Measurements from ENCODE around the gene GSTO2.

The GSTO2 gene

GRCh38 chr10:104254493-104255310 lies 14.3 kb upstream of the GSTO2 start, which contains the start of gene GSTO1:
Gene GSTO1, plus strand, starts transcription at chr10:104254892. Its CDS starts 37 bp downstream, at chr10:104254929.
- peak; percentile 90 for DNase-seq

GRCh38 chr10:104255311-104255981 lies 13.5 kb upstream of the GSTO2 start:
- DNase-seq, result peak; percentile 91

DNA sequence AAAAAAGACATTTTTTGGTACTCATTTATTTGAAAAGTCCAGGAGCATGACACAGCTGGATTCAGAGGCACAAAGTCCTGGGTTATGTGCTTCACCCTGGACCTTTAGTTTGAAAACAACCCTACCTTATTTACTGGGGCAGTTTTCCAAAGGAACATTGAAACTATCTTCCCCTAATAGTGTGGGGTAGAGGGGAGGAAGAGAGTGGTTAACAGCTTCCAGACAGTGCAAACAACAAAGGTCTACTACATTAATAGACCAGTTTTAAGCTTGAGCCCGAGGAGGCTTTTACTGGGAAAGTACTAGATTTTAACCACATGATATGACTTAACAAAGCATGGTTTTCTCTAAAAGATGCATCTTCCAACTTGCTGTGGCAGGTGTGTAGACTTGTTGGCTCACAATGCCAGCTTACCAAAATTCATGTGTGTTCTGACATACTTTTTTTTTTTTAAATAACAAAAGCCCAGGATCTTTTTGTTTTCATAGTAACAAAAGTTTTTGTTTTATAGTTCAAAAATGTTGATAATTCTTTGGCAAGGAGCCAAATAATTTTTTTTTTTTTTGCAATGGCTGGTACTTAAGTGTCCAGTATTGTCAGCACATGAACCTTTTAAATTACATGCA lies 12.5 kb upstream of the GSTO2 start:
- DNase-seq, result peak; percentile 25

GRCh38 chr10:104257235-104257634 lies 11.7 kb upstream of the GSTO2 start:
- no peak for DNase-seq

- no peak for DNase-seq
These were observed 10.8 kb upstream of the GSTO2 start for GRCh38 chr10:104258209-104258608.

GRCh38 chr10:104259456-104259855 lies 9.5 kb upstream of the GSTO2 start:
- DNase-seq, result no peak

DNA sequence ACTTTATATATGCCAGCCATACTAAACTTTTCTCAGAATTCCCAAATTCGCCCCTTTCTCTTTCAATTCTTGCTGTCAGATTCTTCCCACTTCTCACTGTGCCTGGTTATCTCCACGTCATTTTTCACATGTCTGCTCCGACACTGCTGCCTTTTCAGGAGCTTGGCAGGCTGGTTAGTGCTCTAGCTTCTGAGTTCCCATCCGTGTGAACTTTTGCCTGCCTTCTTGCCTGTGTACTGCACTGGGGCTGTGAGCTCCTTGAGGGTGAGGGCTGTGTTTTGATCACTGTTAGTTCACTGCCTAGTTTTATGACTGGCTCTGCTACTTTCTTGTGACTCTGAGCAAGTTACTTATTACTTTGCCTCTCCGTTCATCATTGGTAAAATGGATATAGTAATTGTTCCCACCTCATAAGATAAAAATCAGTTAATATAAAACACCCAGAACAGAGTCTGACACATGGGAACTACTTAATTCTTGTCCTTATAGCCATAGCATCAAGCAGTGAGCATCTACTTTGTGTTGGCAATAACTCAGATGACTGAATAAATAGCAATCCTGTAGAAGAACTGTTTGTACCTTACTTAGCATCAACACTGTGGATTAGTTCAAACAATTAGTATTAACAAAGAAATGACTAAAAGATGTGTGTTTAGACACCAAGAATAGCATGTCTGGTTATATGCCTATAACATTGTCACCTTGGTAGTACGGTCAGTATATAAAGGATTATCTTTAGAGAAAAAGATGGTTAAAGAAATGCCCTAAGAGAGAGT lies 8.8 kb upstream of the GSTO2 start:
- DNase-seq, result peak; percentile 35

DNA sequence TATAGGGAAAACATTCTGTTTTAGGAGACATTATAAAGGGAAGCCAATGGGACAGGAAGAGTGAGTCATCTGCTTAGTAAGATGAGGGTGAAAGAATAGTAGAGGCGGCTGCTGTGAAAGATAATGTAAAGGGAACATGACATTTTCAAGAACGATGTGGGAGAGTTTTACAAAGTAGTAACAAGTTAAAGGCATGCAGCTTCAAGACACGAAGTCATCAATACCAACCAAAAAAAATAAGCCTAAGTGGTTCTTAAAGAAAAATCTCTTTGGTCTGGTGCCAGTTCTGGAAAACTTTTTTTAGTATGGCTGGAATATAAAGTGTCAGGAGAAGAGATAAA lies 8.2 kb upstream of the GSTO2 start:
- DNase-seq, result peak; percentile 80

- DNase-seq, result no peak
These were observed 6.9 kb upstream of the GSTO2 start for GRCh38 chr10:104262055-104262454.

DNA sequence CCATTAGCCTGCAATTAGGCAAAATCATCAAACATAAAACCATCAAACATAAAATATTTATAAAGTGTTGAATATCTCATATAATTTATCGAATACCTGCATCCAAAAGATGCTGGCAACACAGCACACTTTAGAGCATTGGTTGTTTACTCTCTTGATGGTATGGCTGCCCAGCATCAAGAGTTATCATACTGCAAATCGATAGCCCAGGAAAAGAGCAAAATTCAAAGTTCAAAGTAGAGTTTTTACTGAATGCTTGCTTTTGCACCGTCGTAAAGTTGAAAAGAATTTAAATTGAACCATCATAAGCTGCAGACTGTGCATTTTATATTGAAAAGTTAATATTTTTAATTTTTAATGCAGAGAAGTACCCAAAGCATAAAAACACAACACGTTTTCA lies 4.2 kb upstream of the GSTO2 start:
- no peak for DNase-seq

DNA sequence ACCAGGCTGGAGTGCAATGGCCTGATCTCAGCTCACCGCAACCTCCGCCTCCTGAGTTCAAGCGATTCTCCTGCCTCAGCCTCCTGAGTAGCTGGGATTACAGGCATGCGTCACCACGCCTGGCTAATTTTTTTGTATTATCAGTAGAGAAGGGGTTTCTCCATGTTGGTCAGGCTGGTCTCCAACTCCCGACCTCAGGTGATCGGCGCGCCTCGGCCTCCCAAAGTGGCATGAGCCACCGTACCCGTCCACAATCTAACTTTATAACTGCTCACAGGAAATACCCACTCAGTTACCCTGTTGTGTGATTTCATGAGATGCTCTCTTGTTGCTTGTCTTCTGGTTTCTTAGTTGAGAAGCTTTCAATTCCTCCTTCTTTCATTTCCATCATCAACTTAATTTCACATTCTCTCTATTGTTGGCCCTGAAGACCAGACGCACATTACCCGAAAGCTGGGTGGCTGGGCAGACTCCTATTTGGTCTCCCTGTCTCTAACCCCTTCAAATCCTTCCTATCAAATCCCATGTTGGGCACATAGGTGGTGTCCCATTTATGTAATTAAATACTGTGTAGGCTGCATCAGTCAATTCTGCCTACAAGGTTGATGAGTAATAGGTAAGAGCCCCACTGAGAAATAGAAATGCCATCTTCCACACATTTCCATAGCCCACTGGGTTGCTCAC lies 1.1 kb upstream of the GSTO2 start:
- no peak for DNase-seq

GRCh38 chr10:104268405-104268712 lies 625 bp upstream of the GSTO2 start:
- DNase-seq, result peak; percentile 19

- DNase-seq, result no peak
These were observed 4.3 kb downstream of the GSTO2 start for GRCh38 chr10:104273286-104273685.

GRCh38 chr10:104273899-104274575 lies 5.1 kb downstream of the GSTO2 start:
- no peak for DNase-seq

DNA sequence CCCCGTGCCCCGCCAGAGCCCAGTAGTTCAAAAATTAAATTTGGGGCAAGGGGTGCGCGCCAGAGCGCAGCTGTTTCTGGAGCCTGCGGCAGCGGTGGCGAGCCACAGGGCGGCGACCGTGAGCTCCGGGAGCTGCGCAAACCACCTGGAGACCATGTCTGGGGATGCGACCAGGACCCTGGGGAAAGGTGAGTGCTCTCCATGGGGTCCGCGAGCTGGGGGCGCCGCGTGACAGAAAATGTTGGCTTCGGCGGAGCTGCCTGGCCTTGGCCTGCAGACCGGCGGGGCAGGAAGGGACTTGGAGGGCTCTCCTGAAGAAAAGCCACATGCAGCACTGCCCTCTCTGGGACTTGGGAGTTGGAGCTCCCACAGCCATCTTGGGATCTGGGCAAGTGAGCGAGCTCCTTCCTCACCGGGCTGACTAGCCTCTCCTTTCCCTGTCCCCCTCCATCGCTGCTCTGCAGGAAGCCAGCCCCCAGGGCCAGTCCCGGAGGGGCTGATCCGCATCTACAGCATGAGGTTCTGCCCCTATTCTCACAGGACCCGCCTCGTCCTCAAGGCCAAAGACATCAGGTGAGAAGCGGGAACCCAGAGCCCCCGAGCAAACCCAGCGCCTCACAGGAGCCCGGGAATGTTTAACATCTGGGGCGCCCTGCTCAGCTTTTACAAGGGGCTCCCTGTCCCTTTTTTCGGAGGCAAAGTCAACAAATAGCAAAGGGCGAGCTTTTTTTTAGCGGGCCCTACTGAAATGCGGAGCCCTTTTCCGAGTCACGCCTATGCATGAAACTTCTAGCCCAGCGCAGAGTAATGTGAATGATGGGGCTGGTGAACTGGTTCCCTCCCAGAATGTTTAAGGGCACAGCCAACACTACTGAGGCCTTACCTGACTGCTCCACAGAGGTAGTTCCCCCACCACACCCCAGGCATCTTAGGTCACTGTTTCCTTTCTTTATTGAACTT lies 6.1 kb downstream of the GSTO2 start:
- peak; percentile 35 for DNase-seq

- no peak for DNase-seq
These were observed 7.2 kb downstream of the GSTO2 start for GRCh38 chr10:104276192-104276591.

GRCh38 chr10:104277785-104278184 lies 8.8 kb downstream of the GSTO2 start:
- DNase-seq, result no peak

- no peak for DNase-seq
These were observed 10.7 kb downstream of the GSTO2 start for GRCh38 chr10:104279550-104280259.

DNA sequence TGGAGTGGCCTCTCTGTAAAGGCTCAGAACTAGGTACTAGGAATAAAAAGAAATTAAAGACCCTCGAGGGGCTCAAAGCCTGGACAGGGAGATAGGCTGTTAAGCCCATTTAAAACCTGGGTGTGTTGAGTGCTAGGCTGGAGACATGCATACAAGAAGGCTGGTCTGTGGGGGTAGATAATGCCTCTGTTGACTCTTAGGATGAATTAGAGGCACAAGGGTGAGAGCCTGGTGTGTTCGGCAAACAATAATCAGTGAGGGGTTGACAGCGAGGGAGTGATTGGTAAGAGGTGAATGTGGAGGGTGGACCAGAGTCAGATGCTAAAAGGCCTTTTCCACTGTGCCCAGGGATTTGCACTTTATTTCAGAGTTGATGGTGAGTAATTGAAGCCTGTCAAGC lies 12.7 kb downstream of the GSTO2 start:
- no peak for DNase-seq

DNA sequence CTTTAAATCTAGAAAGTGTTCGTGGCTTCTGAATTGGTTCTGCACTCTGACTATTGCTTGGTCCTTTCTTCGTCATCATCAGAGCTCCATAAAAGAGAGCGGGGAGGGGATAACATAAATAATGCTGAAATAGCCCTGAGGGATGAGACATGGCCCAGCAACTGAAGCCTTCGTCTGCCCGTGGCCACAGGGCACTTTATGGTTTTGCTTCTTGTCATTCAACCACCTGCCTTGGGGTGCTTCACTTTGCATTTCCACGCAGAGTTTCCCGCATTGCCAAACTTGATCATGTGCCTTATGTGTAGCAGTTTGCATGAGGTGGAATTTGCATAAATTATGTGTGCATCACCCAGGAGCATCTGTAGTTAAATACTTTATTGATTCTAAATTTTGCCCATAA lies 15.9 kb downstream of the GSTO2 start:
- no peak for DNase-seq

All from suppressor macrophage treated with lipopolysaccharide for 4 hours (primary cell).